ENCODE data around the gene MZT2B.

GRCh38 chr2:130231656-130232055 lies 49.6 kb downstream of the MZT2B start:
- TF ChIP-seq CTCF (conservative IDR thresholded peaks at IDR 0.05; ENCODE audit: low read depth, low read length) (no peak), EZH2 (IDR thresholded peaks at IDR 0.05; ENCODE audit: borderline replicate concordance, low read depth, low read length, poor library complexity, severe bottlenecking) (no peak)
